ENCODE results near the gene CNOT4.
"Not testable (repeated sequence)": the region's sequence is repeated elsewhere in the genome, so short reads cannot be mapped to it uniquely, and the experiment has no call there.

CNOT4 gene

DNA sequence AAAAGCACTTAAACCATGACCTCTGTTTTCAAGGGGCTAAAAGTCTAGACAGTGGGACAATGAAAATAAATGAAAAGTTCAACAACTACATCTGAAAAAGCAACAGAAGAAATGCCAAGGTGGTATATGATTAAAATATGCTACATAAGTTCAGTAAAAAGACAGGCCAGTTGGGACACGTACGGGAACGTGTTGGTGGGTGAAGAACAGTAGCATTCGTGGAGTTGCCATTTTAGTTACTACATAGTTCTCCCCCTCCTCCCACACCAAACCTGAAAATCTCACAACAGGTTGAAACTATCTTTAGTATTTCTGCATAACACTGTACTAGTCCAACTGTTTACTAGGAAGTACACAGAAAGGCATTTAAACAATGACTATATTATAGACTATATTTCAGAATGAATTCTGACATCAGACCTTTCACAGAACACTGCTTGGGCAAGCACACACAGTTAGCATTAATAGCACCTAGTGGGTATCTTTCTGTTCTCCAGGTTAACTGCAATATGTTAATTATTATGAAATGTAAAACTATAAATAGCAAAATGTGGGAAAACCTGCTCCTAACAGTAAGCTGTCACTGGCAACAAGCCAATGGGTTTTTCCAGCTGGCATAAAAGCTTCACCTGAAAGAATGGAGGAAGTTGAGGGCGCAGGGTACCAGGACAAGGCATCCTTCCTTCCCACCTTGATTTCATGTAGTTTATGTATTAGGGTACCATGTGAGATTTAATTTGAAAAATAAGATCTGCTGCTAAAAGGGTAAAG, 141.3 kb downstream of the CNOT4 start:
- no peak for DNase-seq (ENCODE audit: low read depth in 2 of 3, low spot score in 2 of 3)

DNA sequence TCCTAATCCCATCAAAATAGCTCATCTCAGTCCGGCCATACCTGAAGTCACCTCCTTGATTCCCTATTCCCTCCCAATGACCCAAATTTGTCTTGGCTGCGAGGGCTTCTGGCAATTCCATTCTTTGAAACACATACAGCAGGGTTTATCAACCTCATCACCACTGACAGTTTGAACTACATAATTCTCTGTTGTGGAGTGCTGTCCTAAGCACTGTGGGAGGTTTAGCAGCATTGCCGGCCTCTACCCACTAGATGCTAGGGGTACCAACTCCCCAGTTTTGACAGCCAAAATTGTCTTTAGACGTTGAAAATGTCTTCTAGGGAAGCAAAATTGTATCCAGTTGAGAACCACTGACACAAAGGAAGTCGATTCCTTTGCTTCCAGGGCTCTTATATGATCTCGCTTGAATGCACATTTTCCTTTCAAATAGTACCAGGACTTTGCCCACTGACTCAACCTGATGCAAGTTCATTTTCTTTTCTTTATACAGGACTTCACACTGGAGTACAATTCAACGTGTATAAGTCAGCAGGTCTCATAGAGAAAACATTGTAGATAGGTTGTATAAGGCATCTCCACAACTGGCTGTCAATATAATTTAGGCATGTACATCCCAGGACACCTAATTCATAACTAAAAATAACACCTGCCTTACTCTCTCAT, 142.9 kb downstream of the CNOT4 start:
- DNase-seq (ENCODE audit: low read depth in 2 of 3, low spot score in 2 of 3), result no peak

DNA sequence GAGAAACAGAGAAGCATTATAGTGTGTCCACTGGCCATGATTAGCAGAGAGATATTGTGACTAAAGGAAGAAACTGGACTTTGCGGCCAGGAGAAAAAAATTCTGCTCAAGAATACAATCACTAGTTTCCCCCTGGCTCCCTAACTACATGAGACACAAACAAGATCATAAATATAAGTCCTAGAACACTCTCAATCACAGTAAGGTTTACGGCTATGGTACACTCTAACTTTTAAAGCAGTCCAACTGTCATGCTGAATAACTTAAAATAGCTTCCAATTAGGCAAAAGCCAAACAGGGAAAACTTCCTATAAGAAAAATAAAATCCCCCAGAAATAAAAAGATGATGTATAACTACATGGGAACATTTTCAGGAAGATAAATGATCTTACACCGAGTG, 144.2 kb downstream of the CNOT4 start:
- no peak for DNase-seq (ENCODE audit: low read depth in 2 of 3, low spot score in 2 of 3)

DNA sequence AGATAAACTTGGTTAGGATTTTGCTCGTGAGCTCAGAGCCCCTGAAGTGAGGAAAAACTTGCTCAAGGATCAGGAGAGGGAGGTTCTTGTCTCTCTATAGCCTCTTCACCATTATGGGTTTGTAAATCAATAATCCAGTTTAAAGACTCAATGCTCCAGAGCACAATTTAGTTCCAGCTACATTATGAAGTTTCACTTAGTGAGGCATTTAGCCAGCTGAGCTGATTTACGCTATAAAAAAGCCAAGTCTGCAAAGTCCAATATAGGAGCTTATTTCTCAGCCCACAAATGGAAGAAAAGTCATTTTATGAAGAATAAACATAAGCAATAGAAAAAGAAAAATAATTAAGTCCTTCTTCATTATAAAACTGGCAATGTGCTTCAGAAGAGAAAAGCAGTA, 145.7 kb downstream of the CNOT4 start:
- DNase-seq (ENCODE audit: low read depth in 2 of 3, low spot score in 2 of 3), result no peak

DNA sequence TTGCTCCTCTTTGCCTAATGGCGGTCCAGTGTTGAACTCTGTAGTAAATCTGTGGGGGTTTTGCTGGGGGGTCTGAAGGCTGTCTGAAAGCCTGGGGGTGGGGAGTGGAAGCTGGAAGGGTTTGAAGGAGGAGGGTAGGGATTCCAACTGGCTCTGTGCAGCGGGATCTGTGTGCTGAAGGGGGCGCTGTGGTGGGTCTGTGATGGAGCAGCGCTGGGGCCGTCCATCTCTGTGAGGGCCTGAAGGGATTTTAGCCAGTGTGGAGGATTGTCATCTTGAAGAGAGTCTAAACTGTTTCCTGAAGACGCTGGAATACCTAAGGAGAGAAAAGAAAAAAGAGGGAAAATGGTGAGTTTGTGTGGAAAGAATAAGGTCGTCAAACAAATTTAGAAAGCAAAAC, 147.0 kb downstream of the CNOT4 start:
- DNase-seq (ENCODE audit: low read depth in 2 of 3, low spot score in 2 of 3), result no peak

DNA sequence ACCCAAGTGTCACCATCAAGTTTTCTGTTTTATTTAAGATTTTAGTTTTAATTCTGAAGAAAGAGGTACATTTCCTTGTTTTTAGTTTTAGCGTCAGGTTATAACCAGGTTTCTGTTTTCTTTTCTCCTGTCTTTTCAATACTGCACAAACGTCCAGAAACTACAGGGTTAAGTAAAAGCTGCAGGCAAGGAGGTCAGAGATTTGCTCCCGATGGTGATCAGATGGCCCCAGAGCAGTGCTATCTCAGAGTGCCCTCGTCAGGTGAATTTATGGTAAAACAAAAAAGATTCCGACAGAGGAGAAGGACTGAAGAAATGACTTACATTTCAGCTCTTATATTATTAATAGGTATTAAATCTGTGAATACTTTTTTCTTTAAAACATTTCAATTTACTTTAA, 148.1 kb downstream of the CNOT4 start:
- DNase-seq (ENCODE audit: low read depth in 2 of 3, low spot score in 2 of 3), result no peak

DNA sequence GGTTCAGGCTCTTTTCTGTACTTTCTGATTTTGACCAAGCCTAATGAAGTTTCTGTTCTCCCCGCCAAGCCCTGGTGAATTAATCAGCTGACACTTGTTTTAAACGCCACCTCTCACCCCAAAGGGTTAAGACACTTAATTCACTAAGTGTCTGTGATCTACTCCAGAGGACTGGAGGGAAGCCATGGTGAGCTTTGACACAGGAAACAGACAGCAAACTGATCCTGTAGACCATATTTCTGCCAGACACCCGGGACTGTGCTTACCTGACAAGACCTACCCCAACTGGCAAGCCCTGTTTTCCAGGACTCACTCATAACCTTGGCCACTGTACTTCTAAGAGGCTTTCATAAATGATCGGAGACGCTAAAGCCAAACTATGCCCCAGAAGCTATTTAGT, 150.3 kb downstream of the CNOT4 start:
- no peak for DNase-seq (ENCODE audit: low read depth in 2 of 3, low spot score in 2 of 3)

DNA sequence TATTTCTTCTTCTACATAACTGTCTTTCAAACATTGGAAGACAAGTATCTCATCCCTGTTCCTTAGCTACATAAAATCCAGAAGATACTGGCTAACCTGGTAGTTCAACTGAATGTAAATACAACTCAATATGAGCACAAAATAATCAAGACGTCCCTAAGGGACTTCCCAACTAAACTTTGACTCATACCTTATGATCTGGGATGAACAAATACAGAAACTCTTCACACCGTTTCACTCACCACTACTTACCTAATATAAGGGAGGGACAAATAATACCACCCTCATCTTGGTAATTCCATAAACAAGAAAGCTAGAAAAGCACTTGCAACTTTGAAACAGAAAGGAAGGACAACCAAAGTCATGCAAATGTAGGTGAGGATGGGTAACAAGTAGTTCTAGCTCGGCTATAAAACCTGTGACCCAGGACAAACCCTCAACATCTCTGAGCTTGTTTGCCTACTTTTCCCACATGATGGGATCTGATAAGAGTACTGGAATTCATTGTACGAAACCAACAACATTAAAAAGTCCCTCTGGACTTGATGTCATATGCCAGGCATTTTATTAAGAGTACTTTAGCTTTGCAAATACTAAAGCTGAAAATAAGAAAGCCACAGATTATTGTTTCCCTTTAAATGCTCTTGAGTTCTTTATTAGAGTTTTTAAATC, 154.4 kb downstream of the CNOT4 start:
- no peak for DNase-seq (ENCODE audit: low read depth in 2 of 3, low spot score in 2 of 3)

DNA sequence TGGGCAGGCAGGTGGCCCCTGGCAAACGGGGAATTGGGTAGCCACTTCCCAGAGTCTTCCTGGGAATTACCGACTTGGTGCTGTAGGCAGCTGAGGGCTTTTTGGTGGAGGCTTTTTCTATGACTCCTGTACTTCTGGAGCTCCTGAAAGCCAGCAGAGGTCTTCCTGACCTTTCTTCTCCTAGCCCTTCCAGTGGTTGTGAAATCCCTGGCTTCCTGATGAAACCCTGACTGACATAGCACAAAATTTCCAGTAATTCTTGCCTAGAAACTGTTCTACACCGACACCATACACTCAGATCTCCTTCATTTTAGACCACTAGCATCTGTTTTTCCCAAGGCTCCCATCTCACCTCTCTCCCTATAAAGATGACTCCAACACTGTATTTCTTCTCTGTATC, 156.1 kb downstream of the CNOT4 start:
- no peak for DNase-seq (ENCODE audit: low read depth in 2 of 3, low spot score in 2 of 3)

DNA sequence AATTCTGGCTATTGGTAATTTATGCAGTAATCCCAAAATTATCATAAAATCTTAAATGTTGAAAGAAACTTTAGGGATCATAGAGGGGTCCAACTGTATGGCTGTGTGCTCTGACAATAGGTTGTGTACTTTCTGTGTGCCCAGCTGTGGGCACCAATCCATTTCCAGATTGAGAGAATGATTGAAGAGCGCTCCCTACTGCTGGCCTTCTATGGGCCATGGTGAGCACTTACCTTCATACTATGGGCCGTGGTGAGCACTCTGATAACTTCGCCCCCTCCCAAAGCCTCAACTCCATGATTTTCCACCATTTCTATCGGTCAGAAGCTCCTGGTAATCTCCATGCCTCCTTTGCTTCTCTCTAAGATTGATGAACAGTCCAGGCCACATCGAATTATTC, 157.6 kb downstream of the CNOT4 start:
- DNase-seq (ENCODE audit: low read depth in 2 of 3, low spot score in 2 of 3), result no peak

DNA sequence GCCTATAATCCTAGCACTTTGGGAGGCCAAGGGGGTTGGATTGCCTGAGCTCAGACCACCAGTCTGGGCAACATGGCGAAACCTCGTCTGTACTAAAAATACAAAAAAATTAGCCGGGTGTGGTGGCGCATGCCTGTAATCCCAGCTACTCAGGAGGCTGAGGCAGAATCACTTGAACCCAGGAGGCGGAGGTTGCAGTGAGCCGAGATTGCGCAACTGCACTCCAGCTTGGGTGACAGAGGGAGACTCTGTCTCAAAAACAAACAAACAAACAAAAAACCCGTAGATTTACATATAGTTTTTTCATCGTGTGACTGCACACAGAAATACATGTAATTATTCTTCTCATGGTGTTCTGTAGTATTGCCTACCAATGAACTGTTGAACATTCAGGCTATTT, 158.8 kb downstream of the CNOT4 start:
- DNase-seq (ENCODE audit: low read depth in 2 of 3, low spot score in 2 of 3), result not testable (repeated sequence)

DNA sequence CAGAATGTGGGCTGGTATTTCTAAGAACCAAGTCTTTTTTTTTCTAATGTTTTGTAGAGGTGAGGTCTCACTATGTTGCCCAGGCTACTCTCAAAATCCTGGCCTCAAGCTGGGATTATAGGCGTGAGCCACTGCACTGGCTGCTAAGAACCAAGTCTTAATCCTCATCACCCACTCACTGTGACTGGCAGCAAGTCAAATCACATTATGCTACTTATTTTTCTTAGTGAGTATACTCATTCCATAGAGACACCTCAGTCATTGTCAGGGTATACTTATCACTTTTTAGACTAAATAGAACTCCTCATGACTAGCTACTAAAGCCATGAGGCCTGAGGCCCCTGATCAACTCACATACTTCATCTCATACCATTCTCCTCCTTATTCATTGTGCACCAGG, 160.2 kb downstream of the CNOT4 start:
- no peak for DNase-seq (ENCODE audit: low read depth in 2 of 3, low spot score in 2 of 3)

DNA sequence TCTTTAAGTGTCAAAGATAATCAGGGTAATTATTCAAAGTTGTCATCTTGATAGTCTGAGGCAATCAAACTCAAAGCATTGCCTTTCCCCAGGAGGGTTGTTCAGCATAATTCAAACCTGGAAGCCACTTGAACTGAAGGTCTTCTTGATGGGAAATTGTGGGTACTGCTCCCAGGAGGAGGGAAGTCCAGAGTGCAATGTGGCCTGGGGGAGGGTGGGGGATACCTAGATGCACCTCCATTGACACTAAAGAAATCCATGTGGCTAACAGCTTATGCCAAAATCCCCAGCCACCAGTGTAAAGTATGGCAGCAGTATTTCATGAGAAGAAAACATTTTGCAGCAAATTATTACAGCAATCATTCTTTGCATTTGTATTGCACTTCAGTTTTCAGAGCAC, 161.4 kb downstream of the CNOT4 start:
- no peak for DNase-seq (ENCODE audit: low read depth in 2 of 3, low spot score in 2 of 3)

DNA sequence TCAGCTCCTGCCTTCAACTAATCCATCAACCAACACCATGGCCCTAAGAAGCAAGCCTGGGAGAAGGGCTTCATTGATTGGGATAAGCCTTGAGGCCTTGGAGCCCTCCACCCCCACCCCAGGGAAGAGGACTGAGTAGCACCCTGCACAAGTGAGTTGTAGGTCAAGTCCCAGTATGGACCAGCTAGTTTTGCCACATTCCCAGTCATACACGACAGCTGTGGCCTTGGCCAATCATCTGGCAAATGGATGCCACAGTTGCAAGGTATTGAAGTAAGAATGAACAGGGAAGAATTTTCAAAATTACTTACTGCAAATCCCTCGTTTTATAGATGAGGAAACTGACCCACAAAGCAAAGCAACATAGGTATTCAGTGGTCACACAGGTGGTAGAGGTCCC, 166.5 kb downstream of the CNOT4 start:
- DNase-seq (ENCODE audit: low read depth in 2 of 3, low spot score in 2 of 3), result no peak

DNA sequence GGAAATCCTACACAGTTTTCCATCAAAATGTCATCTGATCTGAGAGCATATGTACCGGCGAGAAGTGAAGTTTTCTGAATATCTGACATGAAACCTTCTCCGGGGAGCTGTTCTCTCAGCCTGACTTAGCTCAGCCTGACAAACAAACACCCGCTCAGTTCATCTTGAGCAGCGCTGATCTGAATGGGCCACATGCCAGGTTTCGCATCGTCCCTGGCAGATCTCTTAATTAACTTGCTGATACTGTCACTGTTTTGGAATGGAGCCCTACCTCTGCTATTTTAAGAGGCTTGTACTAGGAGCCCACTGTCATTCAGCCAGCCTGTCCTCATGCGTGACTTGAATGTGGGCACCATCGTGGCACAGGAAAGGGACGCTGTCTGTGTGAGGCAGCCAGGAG, 167.0 kb downstream of the CNOT4 start:
- DNase-seq (ENCODE audit: low read depth in 2 of 3, low spot score in 2 of 3), result no peak

DNA sequence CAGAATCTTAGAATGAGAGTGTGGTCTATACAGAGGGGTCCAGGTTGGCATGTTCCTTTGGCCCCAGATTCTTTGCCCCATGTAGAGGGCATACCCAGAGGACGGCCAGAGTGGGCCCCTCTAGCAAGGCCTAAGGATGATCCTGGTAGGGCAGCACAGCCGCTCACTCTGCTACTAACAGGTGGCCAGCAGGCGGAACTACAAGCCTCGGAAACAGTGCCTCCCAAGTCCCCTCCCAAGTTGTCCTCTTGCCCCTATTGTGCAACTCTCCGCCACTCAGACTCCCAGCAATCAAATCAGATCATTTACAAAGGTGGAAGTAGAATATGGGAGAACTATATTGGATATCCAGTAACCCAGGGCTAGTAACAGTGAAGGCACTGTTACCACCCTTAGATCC, 168.9 kb downstream of the CNOT4 start:
- DNase-seq (ENCODE audit: low read depth in 2 of 3, low spot score in 2 of 3), result no peak

DNA sequence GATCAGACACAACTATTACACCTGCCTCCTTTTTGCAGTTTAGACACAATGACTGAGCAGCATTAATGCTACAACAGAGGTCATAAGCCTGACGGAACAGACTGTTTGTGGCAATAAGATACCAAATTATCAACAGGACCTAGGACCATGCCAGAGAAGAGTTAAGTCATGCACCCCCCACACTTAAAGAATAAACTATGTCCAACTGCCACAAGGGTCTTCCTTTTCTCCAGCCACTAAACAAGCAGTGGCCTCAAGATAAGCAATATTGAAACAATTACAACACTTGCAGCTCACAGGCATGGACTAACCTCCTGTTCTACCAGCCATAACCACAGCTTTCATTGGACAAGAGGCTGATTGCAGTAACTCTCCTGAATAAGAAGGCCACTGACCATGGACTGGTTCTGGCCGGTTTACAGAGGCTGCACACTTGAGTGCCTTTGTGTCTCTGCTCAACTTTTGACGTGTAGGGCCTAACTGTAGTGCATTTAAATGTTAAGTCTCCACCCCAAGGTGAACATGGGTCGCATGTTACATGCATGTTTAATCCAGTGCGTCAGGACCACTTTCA, 171.8 kb downstream of the CNOT4 start:
- DNase-seq (ENCODE audit: low read depth in 2 of 3, low spot score in 2 of 3), result no peak

DNA sequence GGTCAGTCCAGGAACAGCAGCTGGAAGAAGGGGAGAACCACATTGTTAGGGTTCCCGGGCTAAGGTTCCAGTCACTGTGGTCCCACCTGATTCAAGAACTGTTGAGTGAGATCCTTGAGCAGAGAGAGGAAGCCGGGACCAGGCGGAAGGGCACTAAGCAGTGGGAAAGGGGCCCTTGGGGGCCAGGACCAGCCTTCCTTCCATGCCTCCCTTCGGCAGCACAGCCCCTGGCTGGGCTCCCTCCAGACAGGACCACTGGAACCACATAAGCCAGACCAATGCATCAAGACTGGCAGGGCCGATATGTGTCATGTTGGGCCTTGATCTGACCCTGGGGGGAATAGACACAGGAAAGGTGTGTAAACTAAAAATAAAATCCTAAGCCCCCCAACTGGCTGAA, 172.4 kb downstream of the CNOT4 start:
- DNase-seq (ENCODE audit: low read depth in 2 of 3, low spot score in 2 of 3), result no peak

DNA sequence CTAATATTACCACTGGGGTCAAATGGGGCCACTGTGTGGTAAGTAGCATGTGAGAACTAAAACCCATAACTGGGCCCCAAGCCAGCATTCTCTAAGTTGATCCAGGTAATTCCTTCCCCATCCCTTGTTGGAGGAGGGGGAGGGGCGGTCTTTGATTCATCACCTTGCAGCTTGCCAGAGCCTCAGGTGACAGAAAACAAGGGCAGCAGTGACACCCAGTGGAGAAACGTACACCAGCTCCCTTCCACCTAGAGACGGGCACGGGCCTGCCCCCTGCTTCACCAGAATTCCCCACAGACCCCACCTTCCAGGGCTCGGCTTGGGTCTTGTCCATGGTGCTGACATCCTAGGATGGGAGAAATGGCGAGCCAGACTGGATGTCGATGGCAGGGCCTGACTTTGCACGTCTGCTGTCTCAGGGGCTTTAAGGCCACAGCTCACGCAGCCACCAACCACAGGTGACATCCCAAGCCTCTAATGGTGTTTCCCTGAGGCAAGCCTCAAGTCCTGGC, 174.2 kb downstream of the CNOT4 start:
- no peak for DNase-seq (ENCODE audit: low read depth in 2 of 3, low spot score in 2 of 3)

DNA sequence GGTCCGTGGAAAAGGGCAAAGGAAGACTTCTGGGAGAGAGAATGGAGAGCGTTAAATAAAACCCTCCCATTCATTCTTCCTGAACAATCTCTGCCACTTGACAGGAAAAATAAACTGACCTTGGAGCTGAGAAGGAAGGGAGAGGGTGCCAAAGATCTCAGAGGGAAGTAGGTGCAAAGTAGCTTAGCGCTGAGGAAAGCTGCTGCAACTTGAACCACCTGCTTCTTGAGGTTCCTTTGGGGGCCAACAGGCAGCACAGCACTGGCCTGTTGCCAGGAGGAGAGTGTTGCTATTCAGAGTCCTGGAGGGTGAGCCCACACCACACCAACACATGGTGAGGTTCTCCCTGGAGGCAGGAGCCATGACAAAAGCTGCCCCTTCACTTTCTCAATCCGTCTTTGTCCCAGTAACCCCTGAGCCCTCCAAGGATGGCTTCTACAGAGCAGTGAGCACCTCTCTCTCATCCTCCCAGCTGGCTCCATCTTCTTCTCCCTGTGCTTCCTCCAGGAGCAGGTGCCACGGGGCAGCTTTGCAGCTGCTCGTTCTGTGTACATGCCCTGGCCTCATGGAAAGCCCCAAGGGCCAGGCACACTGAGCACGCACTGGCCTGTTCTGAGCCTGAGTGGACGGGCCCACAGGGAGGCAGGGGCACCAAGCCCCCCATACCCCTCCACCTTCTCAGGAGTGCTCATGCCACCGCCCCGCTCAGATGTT, 174.9 kb downstream of the CNOT4 start:
- DNase-seq (ENCODE audit: low read depth in 2 of 3, low spot score in 2 of 3), result no peak

DNA sequence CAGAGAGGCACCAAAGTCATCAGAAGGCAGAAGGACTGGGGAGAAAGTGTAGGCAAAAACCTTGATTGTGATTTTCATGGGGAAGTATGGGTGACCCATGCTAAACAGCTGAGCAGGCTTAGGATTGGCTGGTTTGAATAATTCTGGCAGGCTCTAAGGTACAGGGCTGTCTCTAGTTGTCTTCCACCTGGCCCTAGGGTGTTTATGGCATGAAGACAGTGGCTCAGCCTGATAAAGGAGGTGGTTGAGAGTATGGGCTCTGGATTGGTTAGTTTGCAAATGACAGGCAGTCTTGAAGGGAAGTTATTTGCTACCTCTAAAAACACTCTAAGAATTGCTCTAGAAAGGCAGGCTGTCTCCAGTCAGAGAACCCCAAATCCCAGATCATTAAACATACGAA, 176.0 kb downstream of the CNOT4 start:
- no peak for DNase-seq (ENCODE audit: low read depth in 2 of 3, low spot score in 2 of 3)
